GM12878 (cell line): ENCODE data around the gene BMP2. TPM values are rescaled to one million over a fixed set of nuclear protein-coding genes. Genes with fewer than 3 reads are reported as not detected.
A peak's percentile ranks its signal among the peaks of the same experiment; 100 is the strongest.

Experiments used
- ATAC-seq: fragments of 200-7000 bp; cut with Tn5 transposase; 3 replicates; pipeline ENCODE4 v1.9.1; 2020; ENCODE audit warnings: mild to moderate bottlenecking, moderate library complexity
- BruUV-seq: library from RNA; stranded (reverse); fragments of 400-500 nt; replicated peaks from 2 replicates; lab custom pipeline; 2021; lab: Mats Ljungman, UMichigan
- CTCF ChIA-PET: fragments of 300-600 bp; sonication (Branson Sonifier 250); formaldehyde crosslinking; extraction: SDS; loops from one replicate; lab custom pipeline; 2021; ENCODE audit warnings: inconsistent platforms; lab: Yijun Ruan, JAX
- POLR2A ChIA-PET: fragments of 350-600 bp; formaldehyde crosslinking; extraction: SDS; loops from one replicate; lab custom pipeline; 2021; ENCODE audit warnings: inconsistent platforms; lab: Charles Lee
- RAD21 ChIA-PET: fragments of 300-600 bp; sonication (Branson Sonifier 250); formaldehyde crosslinking; loops from one replicate; lab custom pipeline; 2023; ENCODE audit warnings: antibody characterized with exemption; ENCODE audit not compliant: unreplicated experiment; lab: Charles Lee
- SMC1A ChIA-PET: fragments of 300-600 bp; sonication (Branson Sonifier 250); formaldehyde crosslinking; loops from one replicate; lab custom pipeline; 2023; ENCODE audit not compliant: unreplicated experiment, uncharacterized antibody; lab: Charles Lee
- DNase-seq: peaks from one replicate; pipeline ENCODE4 v3.0.0-alpha.2; 2011; ENCODE audit warnings: low read depth, low spot score
- FAIRE-seq: peaks from 3 replicates; lab custom pipeline; 2011; peaks lifted over from hg19 to GRCh38; lab: Jason Lieb, UNC
- H2AFZ ChIP-seq: 2 replicates; pipeline ENCODE4 v1.6.0; 2011; ENCODE audit warnings: low read depth, low read length, control low read depth; ENCODE audit not compliant: control insufficient read depth
- H3K27ac ChIP-seq: 2 replicates; pipeline ENCODE4 v1.5.1; 2011; ENCODE audit warnings: control low read depth; ENCODE audit not compliant: control insufficient read depth, insufficient read depth
- H3K27me3 ChIP-seq, 2 experiments: replicated peaks in 1 of 2; 2 replicates each; pipeline versions ENCODE4 v1.6.0 to v1.6.1; 2011; ENCODE audit warnings: low read length in 1 of 2; ENCODE audit not compliant: control insufficient read depth in 2 of 2, insufficient read depth in 2 of 2
- H3K36me3 ChIP-seq, 2 experiments: 2 replicates each; pipeline ENCODE4 v1.5.1; 2011; ENCODE audit warnings: low read length in 1 of 2; ENCODE audit not compliant: control insufficient read depth in 2 of 2, insufficient read depth in 2 of 2
- H3K4me1 ChIP-seq: 2 replicates; pipeline ENCODE4 v1.6.1; 2011; ENCODE audit warnings: mild to moderate bottlenecking, low read length, moderate library complexity, mixed read lengths; ENCODE audit not compliant: control insufficient read depth, insufficient read depth
- H3K4me2 ChIP-seq: 2 replicates; pipeline ENCODE4 v1.6.0; 2011; ENCODE audit warnings: control low read depth; ENCODE audit not compliant: control insufficient read depth, insufficient read depth
- H3K4me3 ChIP-seq: fragments of 200-600 bp; sonication (generic); 2 replicates; pipeline ENCODE4 v1.5.1; 2016
- H3K79me2 ChIP-seq: 2 replicates; pipeline ENCODE4 v1.6.0; 2011; ENCODE audit warnings: low read length; ENCODE audit not compliant: control insufficient read depth, insufficient read depth
- H3K9ac ChIP-seq: 2 replicates; pipeline ENCODE4 v1.8.0; 2011; ENCODE audit warnings: low read length, control low read depth, mixed read lengths; ENCODE audit not compliant: control insufficient read depth, insufficient read depth
- H3K9me3 ChIP-seq: replicated peaks from 3 replicates; pipeline ENCODE4 v1.5.1; 2011; ENCODE audit warnings: mild to moderate bottlenecking, low read length; ENCODE audit not compliant: control insufficient read depth, insufficient read depth
- H4K20me1 ChIP-seq: 2 replicates; pipeline ENCODE4 v1.6.0; 2011; ENCODE audit not compliant: control insufficient read depth, insufficient read depth
- ZNF384 ChIP-seq: IDR thresholded peaks from 2 replicates; pipeline ENCODE4 v1.6.1; 2012; ENCODE audit warnings: low read depth, mild to moderate bottlenecking, low read length, improper control_type of control experiment, borderline replicate concordance
- ZSCAN29 ChIP-seq: fragments of 450-650 bp; IDR thresholded peaks from 2 replicates; pipeline ENCODE4 v1.6.1; 2017; ENCODE audit warnings: mild to moderate bottlenecking, moderate library complexity
- WGBS: methylation state at CpG from one replicate; pipeline ENCODE4 v1.1.6; 2016; ENCODE audit warnings: low lambda C conversion rate; ENCODE audit not compliant: insufficient replicate concordance, insufficient coverage; ENCODE audit errors: missing lambda C conversion rate; 5-methylcytosine and 5-hydroxymethylcytosine counted together
- in situ Hi-C: fragments of 300-500 bp; cut with MboI; formaldehyde crosslinking; loops from 9 replicates; pipeline ENCODE4 v1.14.3; 2018; ENCODE audit warnings: mixed read lengths
- intact Hi-C: fragments of 100-400 bp; cut with micrococcal nuclease; formaldehyde crosslinking; loops from one replicate; pipeline ENCODE4 v1.14.2; 2022; ENCODE audit not compliant: unreplicated experiment
- polyA plus RNA-seq, 11 experiments: library from polyadenylated mRNA; depleted of rRNA in 4 of 11; unstranded in 6 of 11; stranded (reverse) in 5 of 11; fragments of >200 nt; fragmentation: Nextera tagmentation in 4 of 11; fragmentation: Illumina TruSeq in 1 of 11; extraction: Ambion mirVana in 4 of 11; extraction: Trizol in 1 of 11; gene quantifications; 1 replicate in 1 of 11; 2 replicates in 10 of 11; pipeline versions ENCODE4 v1.2.1 to v1.2.3, GENCODE V29; 2011 to 2016; ENCODE audit warnings: inconsistent platforms in 2 of 11, missing spikeins in 2 of 11, low read depth in 1 of 11
- total RNA-seq, 4 experiments: library from RNA; depleted of rRNA in 3 of 4; stranded (reverse); fragments of >200 nt in 3 of 4; fragmentation: Illumina TruSeq in 1 of 4; extraction: Trizol in 1 of 4; gene quantifications; 2 replicates each; pipeline versions ENCODE4 v1.2.1 to v1.2.3, GENCODE V29; 2013 to 2021
- TF ChIP-seq, protein P1 (sequence below), 3 experiments: IDR thresholded peaks in 2 of 3; conservative IDR thresholded peaks in 1 of 3; 2 replicates each; pipeline ENCODE4 v1.5.1; 2011; ENCODE audit warnings: low read depth in 3 of 3, low read length in 3 of 3, mild to moderate bottlenecking in 3 of 3, control low read depth in 2 of 3, moderate library complexity in 2 of 3, inconsistent platforms in 1 of 3, mixed read lengths in 1 of 3; ENCODE audit not compliant: control insufficient read depth in 2 of 3, insufficient read depth in 1 of 3; ENCODE audit errors: extremely low read depth in 1 of 3

The BMP2 gene
- total and polyA plus RNA-seq, 10 of the 15 experiments (the other 5 are each of a cell fraction or from before 2014, with no cell fraction given): 0.35 to 3.2 (median 0.71) TPM

DNA sequence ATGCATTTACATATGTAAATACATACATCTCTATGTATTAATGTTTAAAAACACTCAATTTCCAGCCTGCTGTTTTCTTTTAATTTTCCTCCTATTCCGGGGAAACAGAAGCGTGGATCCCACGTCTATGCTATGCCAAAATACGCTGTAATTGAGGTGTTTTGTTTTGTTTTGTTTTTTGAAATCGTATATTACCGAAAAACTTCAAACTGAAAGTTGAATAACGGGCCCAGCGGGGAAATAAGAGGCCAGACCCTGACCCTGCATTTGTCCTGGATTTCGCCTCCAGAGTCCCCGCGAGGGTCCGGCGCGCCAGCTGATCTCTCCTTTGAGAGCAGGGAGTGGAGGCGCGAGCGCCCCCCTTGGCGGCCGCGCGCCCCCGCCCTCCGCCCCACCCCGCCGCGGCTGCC is 355 bp upstream of the BMP2 start:
- ATAC-seq: no peak
- H2AFZ ChIP-seq: no peak overlapping the region
- H3K36me3 ChIP-seq: no peaks in the 10 kb centered on the region
- 23% methylated on average over 12 of the region's 26 CpGs for WGBS
- no TSS peak for BruUV-seq
- H3K27me3 ChIP-seq: peaks cover 0 to 10% of the 10 kb centered on the region in 2 experiments; a peak in 2 of 4 replicates
- CTCF ChIA-PET: interaction anchor here (0.7 to 7.7 kb wide), 34 partner anchors 9 to 608 kb away, joined by 3 to 90 read pairs (median 6); no protein-coding TSS in a partner anchor
- no peak overlapping the region for H3K27ac ChIP-seq
- no peaks in the 10 kb centered on the region for H3K4me1 ChIP-seq
- H3K79me2 ChIP-seq: no peaks in the 10 kb centered on the region
- no peak overlapping the region for H3K9ac ChIP-seq
- POLR2A ChIA-PET: interaction anchor here (0.8 to 1.6 kb wide), 2 partner anchors 9 to 16 kb away, joined by 3 to 4 read pairs; no protein-coding TSS in a partner anchor
- H3K9me3 ChIP-seq: no peaks in the 10 kb centered on the region; the same call in 2 of the 3 replicates
- SMC1A ChIA-PET: interaction anchor here (0.8 to 2.8 kb wide), 18 partner anchors 9 to 519 kb away, joined by 3 to 50 read pairs (median 5); no protein-coding TSS in a partner anchor
- DNase-seq: no peak
- in situ Hi-C loops (loop anchor here (10.0 to 25.0 kb wide), 3 partner anchors 520 to 1095 kb away; no protein-coding TSS in a partner anchor), intact Hi-C loops (loop anchor here (2.0 to 10.0 kb wide), 6 partner anchors 60 to 1090 kb away; no protein-coding TSS in a partner anchor)
- TF ChIP-seq, protein P1, sequence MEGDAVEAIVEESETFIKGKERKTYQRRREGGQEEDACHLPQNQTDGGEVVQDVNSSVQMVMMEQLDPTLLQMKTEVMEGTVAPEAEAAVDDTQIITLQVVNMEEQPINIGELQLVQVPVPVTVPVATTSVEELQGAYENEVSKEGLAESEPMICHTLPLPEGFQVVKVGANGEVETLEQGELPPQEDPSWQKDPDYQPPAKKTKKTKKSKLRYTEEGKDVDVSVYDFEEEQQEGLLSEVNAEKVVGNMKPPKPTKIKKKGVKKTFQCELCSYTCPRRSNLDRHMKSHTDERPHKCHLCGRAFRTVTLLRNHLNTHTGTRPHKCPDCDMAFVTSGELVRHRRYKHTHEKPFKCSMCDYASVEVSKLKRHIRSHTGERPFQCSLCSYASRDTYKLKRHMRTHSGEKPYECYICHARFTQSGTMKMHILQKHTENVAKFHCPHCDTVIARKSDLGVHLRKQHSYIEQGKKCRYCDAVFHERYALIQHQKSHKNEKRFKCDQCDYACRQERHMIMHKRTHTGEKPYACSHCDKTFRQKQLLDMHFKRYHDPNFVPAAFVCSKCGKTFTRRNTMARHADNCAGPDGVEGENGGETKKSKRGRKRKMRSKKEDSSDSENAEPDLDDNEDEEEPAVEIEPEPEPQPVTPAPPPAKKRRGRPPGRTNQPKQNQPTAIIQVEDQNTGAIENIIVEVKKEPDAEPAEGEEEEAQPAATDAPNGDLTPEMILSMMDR (IDR thresholded peaks at IDR 0.05 in 2 of 3, conservative IDR thresholded peaks at IDR 0.05 in 1 of 3; ENCODE audit: control insufficient read depth in 2 of 3, extremely low read depth in 1 of 3, insufficient read depth in 1 of 3, low read depth in 3 of 3, low read length in 3 of 3): 0 out of 6 replicates have a peak, but pooled peaks of 1 of the 3 experiments have one; percentile 1
- TF ChIP-seq ZNF384: no peak
- peak; percentile 59; the same call in 1 of the 2 replicates for TF ChIP-seq ZSCAN29
- H3K4me2 ChIP-seq: peak overlapping the region; percentile 21; the same call in 1 of the 2 replicates
- H4K20me1 ChIP-seq: no peaks in the 10 kb centered on the region
- FAIRE-seq: no peak
- RAD21 ChIA-PET: interaction anchor here (0.6 to 4.6 kb wide), 16 partner anchors 14 to 518 kb away, joined by 3 to 40 read pairs (median 4); no protein-coding TSS in a partner anchor
- H3K4me3 ChIP-seq: 0 out of 2 replicates have a peak overlapping the region, but pooled peaks have one; percentile 27
